Hindlimb muscle (tissue), 1 donor: Measurements from ENCODE around the gene GAS6. TPM values are rescaled to one million over a fixed set of nuclear protein-coding genes. Genes with fewer than 3 reads are reported as not detected.
"Not testable (repeated sequence)": the region's sequence is repeated elsewhere in the genome, so short reads cannot be mapped to it uniquely, and the experiment has no call there.

Experiments used
- DNase-seq: peaks from one replicate; pipeline ENCODE4 v3.0.0-alpha.2; 2013
- polyA plus RNA-seq: library from polyadenylated mRNA; unstranded; fragments of 120-200 nt; gene quantifications from one replicate; pipeline ENCODE4 v1.2.1, GENCODE V29; 2013; ENCODE audit not compliant: insufficient read length

Gene GAS6
- polyA plus RNA-seq, 1 donor, result 54.6 TPM

DNA sequence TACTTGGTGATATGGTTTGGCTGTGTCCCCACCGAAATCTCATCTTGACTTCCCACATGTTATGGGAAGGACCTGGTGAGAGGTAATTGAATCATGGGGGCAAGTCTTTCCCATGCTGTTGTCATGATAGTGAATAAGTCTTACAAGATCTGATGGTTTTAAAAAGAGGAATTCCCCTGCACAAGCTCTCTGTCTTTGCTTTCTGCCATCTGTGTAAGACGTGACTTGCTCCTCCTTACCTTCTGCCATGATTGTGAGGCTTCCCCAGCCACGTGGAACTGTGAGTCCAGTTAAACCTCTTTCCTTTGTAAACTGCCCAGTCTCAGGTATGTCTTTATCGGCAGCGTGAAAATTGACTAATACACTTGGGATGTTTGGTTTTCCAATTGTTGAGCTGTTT lies 4.0 kb upstream of the GAS6 start:
- DNase-seq, result not testable (repeated sequence)

GRCh38 chr13:113865427-113865826 lies 1.6 kb upstream of the GAS6 start:
- DNase-seq, result no peak

- DNase-seq, result no peak
Measured at GRCh38 chr13:113864273-113864890, 506 bp upstream of the GAS6 start.

- DNase-seq, result peak; percentile 44
Measured at GRCh38 chr13:113862931-113863523, 849 bp downstream of the GAS6 start.

GRCh38 chr13:113862191-113862930 lies 1.5 kb downstream of the GAS6 start:
- no peak for DNase-seq

- DNase-seq, result no peak
Measured at GRCh38 chr13:113861433-113862030, 2.3 kb downstream of the GAS6 start.

DNA sequence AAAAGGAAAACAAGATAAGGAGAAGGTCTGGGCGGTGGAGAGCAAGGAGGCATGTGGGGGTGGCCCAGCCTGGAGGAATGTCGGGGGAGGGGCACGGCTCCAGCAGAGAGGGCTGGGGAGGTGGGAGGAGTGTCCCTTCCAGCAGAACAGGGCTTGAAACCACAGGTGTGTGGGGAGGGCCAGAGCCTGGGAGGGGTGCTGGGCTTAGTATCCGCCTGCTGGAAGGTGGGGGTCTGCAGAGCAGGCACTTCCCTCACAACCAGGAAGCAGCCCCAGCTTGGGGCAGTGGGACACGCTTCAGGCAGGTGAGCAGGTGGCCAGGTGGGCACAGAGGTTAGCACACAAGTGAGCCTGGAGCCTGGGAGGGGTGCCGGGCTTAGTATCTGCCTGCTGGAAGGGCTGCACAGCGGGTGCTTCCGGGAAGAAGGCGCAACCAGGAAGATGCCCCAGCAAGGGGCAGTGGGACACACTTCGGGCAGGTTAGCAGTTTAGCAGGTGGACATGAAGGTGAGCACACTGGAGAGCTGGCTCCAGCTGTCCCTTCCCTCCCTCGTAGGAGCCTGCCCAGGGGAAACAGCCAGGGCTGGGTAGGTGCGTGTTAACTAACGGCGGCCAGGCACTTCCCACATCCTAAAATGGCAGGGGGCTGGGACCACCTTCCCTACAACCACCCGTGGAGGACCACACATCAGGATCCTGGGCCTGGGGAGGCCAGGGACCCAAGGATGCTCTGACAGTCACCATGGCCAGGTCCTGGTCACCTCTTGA lies 3.0 kb downstream of the GAS6 start:
- no peak for DNase-seq

DNA sequence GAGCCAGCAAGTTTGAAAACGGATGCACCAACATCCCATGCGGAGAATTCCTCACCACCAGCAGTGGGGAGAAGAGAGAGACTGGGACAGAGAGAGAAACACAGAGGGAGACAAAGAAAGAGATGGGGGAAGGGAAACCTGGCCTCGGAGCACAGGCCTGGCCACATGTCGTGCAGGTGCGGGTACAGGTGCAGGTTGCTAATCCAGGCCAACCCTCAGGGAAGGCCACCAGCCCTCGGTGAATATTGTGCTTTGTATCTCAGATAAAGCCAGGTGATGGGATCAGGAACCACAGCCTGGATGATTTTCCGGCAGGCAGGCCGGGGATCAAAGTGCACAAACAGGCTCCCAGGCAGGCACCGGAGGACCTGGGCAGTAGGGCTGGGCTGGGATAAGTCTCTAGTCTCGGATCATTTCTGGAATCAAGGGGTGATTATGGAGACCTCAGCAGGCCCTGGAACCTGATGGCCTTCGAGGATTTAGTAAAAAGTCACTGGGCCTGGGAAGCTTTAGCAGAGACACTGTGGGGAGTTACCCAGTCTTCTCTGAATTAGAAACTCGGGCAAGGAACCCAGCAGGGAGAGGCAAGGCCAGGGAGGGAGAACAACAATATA lies 3.7 kb downstream of the GAS6 start:
- no peak for DNase-seq

DNA sequence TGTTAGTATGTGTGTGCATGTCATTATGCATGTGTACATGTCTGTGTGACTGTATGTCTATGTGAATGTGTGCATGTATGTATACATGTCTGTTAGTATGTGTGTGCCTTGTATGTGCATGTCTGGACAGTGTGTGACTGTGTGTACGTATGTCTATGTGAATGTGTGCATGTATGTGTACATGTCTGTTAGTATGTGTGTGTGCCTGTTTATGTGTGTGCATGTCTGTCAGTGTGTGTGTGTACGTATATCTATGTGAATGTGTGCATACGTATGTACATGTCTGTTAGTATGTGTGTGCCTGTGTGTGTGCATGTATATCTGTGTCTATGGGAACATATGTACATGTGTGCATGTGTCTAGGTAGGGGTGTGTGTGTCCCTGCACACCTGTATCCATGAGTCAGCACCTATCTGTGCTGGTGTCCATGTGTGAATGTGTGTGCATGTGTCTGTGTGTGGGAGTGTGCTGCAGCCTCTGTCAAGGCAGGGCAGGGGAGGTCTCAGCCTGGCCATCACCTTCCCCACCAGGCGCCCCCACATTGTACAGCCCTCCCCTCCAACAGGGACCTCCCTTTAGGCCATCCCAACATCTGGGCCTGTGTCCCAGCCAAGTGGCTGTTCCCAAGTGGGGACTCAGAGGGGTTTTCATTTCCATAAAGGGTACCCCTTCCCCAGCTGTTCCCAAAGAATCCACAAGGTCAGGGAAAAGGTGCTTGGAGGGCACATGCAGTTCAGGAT lies 4.4 kb downstream of the GAS6 start:
- DNase-seq, result no peak

- no peak for DNase-seq
Measured at GRCh38 chr13:113857531-113858195, 6.2 kb downstream of the GAS6 start.

GRCh38 chr13:113856716-113857065 lies 7.2 kb downstream of the GAS6 start:
- no peak for DNase-seq

- no peak for DNase-seq
Measured at GRCh38 chr13:113855931-113856715, 7.8 kb downstream of the GAS6 start.

- no peak for DNase-seq
Measured at GRCh38 chr13:113855012-113855921, 8.6 kb downstream of the GAS6 start.

GRCh38 chr13:113854238-113855011 lies 9.5 kb downstream of the GAS6 start:
- DNase-seq, result peak; percentile 40

GRCh38 chr13:113853518-113854237 lies 10.2 kb downstream of the GAS6 start:
- no peak for DNase-seq

- DNase-seq, result no peak
Measured at GRCh38 chr13:113852536-113853517, 11.0 kb downstream of the GAS6 start.
